Measurements from ENCODE around the gene DLK2. TPM values are rescaled to one million over a fixed set of nuclear protein-coding genes. Genes with fewer than 3 reads are reported as not detected.
"Not testable (repeated sequence)": the region's sequence is repeated elsewhere in the genome, so short reads cannot be mapped to it uniquely, and the experiment has no call there.

The DLK2 gene
- total RNA-seq, 4 donors from 2014 or later, result 23.6 to 61.7 (median 32.3) TPM

DNA sequence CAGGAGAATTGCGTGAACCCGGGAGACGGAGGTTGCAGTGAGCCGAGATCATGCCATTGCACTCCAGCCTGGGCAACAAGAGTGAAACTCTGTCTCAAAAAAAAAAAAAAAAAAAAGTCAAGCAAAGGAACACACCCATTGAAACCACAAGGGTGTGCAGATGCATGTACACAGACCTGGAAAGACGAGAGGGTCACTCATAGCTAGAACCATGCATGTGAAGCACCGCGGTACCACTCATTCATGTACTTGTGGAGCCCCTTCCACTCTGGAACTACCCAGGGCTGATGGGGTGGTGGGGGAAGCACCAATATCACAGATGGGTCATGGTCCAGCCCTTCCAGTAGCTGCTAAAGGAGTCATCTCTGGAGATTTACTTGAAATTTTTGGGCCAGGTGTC, 14.6 kb upstream of the DLK2 start:
- Histone ChIP-seq H3K4me3 (no peak overlapping the region), H3K27ac (no peak overlapping the region), H3K36me3 (no peaks in the 10 kb centered on the region), H3K4me1 (peaks cover 6% of the 10 kb centered on the region), H3K9me3 (no peaks in the 10 kb centered on the region), H3K27me3 (peaks cover 16% of the 10 kb centered on the region)
- no peak for DNase-seq (ENCODE audit: low spot score in 2 of 2)
- WGBS, result 88% methylated on average over 7 of the region's 7 CpGs
- no peak for TF ChIP-seq POLR2AphosphoS5 (IDR thresholded peaks at IDR 0.05)
- no peak for TF ChIP-seq EP300 (IDR thresholded peaks at IDR 0.05)
- TF ChIP-seq, protein P1, sequence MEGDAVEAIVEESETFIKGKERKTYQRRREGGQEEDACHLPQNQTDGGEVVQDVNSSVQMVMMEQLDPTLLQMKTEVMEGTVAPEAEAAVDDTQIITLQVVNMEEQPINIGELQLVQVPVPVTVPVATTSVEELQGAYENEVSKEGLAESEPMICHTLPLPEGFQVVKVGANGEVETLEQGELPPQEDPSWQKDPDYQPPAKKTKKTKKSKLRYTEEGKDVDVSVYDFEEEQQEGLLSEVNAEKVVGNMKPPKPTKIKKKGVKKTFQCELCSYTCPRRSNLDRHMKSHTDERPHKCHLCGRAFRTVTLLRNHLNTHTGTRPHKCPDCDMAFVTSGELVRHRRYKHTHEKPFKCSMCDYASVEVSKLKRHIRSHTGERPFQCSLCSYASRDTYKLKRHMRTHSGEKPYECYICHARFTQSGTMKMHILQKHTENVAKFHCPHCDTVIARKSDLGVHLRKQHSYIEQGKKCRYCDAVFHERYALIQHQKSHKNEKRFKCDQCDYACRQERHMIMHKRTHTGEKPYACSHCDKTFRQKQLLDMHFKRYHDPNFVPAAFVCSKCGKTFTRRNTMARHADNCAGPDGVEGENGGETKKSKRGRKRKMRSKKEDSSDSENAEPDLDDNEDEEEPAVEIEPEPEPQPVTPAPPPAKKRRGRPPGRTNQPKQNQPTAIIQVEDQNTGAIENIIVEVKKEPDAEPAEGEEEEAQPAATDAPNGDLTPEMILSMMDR (IDR thresholded peaks at IDR 0.05), result no peak
- TF ChIP-seq POLR2A (IDR thresholded peaks at IDR 0.05), result no peak

DNA sequence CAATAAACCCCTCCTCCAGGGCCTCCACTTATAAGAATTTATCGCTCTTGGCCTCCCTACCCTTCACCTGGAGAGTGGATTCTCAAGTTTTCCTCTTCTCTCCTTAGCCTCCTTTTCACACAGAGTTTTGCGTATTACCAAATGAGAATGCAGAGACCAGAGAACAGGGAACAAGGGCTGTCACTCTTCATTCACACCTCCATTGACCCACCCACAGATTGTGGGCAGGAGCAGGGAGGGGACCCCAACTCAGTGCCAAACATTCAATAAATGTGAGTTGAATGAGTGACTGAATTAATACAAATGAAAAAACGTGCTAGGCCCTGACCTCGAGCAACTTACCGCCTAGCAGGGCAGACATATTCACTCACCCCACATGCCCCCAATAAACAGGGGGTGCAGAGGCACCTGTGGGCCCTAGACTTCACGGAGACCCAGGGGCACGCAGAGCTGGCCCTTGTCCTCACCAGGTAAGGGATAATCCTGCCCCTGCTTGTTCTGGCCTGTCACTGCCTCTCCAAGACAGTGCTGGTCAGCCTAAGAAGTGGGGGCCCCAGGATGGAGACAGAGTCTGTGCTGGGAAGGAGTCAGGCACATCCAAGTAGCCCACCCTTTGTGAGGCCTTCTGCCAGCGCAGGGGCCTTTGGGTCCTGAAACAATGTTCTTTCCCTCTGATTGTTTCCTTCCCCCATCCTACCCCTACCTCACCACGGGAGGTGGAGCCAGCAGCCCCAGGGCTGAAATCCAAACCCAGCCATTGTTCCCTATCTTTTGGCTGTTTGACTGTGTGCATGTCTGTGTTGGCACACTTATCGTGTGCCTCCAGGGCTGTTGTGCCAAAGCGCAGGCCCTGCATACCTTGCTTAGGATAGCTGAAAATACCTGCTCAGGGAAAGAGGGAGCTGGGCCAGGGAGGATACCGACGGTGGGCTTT, 13.7 kb upstream of the DLK2 start:
- 61% methylated on average over 13 of the region's 13 CpGs for WGBS
- Histone ChIP-seq H3K9me3 (no peaks in the 10 kb centered on the region), H3K27me3 (peaks cover 18% of the 10 kb centered on the region), H3K27ac (no peak overlapping the region), H3K4me1 (peaks cover 6% of the 10 kb centered on the region), H3K4me3 (no peak overlapping the region), H3K36me3 (no peaks in the 10 kb centered on the region)
- TF ChIP-seq POLR2AphosphoS5 (IDR thresholded peaks at IDR 0.05) (no peak), EP300 (IDR thresholded peaks at IDR 0.05) (no peak)
- TF ChIP-seq, protein P1 (IDR thresholded peaks at IDR 0.05), result no peak
- DNase-seq (ENCODE audit: low spot score in 2 of 2), result no peak

DNA sequence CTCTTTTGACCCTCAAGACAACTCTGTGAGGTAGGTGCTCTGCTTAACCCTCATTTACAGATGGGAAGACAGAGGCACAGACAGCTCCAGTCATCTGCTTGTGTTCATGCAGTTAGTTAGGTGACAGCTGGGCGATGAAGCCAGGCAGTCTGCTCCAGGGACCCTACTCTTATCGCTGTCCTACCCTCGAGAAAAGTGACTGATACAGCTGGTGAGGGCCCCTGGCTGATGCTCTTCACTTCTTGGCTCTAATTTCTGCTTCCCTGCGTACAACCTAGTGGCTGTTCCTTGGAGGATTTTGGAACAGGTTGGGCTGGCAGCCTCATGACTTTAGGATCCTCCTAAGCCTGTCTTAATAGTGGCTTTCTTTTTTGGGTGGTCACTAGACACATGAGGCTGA, 12.9 kb upstream of the DLK2 start:
- WGBS, result 80% methylated on average over 4 of the region's 4 CpGs
- no peak overlapping the region for H3K27ac ChIP-seq

DNA sequence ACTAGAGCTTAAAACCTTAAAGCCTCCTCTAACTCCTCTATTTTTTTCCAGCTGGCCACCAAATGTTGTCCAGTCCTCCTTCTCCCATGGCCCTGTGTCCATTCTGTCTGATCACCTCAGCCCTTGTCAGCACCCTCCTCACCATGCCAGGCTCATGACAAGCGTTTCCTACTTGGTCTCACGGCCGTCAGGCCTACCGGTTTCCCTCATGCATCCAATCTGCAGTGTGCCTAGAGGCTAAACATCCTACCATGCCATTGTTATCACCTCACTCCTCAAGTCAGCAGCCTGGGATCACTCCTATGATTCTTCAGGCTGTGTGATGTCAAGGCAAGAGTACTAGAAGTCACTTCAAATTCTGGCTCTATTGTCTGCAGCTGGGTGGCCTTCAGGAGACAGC, 12.4 kb upstream of the DLK2 start:
- WGBS, result 82% methylated on average over 4 of the region's 4 CpGs
- TF ChIP-seq POLR2AphosphoS5 (IDR thresholded peaks at IDR 0.05) (no peak), POLR2A (IDR thresholded peaks at IDR 0.05) (no peak), EP300 (IDR thresholded peaks at IDR 0.05) (no peak)
- TF ChIP-seq, protein P1 (IDR thresholded peaks at IDR 0.05), result no peak
- no peak for DNase-seq (ENCODE audit: low spot score in 2 of 2)
- no peaks in the 10 kb centered on the region for H3K9me3 ChIP-seq
- no peak overlapping the region for H3K4me3 ChIP-seq
- peaks cover 25% of the 10 kb centered on the region for H3K27me3 ChIP-seq
- no peak overlapping the region for H3K27ac ChIP-seq
- H3K36me3 ChIP-seq, result no peaks in the 10 kb centered on the region
- peaks cover 6% of the 10 kb centered on the region for H3K4me1 ChIP-seq

More for the DNA sequence above, 12.9 kb upstream of the DLK2 start:
- Histone ChIP-seq H3K36me3 (no peaks in the 10 kb centered on the region), H3K9me3 (no peaks in the 10 kb centered on the region), H3K27me3 (peaks cover 23% of the 10 kb centered on the region), H3K4me3 (no peak overlapping the region), H3K4me1 (peaks cover 6% of the 10 kb centered on the region)
- no peak for DNase-seq (ENCODE audit: low spot score in 2 of 2)
- TF ChIP-seq EP300 (IDR thresholded peaks at IDR 0.05), result no peak
- TF ChIP-seq, protein P1 (IDR thresholded peaks at IDR 0.05), result no peak
- no peak for TF ChIP-seq POLR2A (IDR thresholded peaks at IDR 0.05)
- TF ChIP-seq POLR2AphosphoS5 (IDR thresholded peaks at IDR 0.05), result no peak

DNA sequence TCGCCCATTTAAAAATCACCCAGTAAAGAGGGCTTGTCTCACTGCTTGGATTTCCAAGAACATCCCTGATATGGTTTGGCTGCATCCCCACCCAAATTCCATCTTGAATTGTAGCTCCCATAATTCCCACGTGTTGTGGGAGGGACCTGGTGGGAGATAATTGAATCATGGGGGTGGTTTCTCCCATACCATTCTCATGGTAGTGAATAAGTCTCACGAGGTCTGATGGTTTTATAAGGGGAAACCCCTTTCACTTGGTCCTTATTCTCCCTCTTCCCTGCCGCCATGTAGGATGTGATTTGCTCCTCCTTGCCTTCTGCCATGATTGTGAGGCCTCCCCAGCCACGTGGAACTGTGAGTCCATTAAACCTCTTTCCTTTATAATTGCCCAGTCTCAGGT, 11.9 kb upstream of the DLK2 start:
- peaks cover 28% of the 10 kb centered on the region for H3K27me3 ChIP-seq
- H3K4me1 ChIP-seq; H3K4me3 ChIP-seq; DNase-seq (ENCODE audit: low spot score in 2 of 2); H3K36me3 ChIP-seq; H3K9me3 ChIP-seq; H3K27ac ChIP-seq: not testable (repeated sequence)
- 62% methylated on average over 5 of the region's 5 CpGs for WGBS
